Stimulated activated CD4-positive, alpha-beta T cell treated with anti-CD3 and anti-CD28 coated beads, Interleukin-2, amount 100 ng/mL, for 4 hours (primary cell): ENCODE results near the gene WDR70.
"Not testable (repeated sequence)": the region's sequence is repeated elsewhere in the genome, so short reads cannot be mapped to it uniquely, and the experiment has no call there.

Source experiments
- DNase-seq: peaks from one replicate; pipeline ENCODE4 v3.0.0-alpha.2; 2020; ENCODE audit warnings: low read depth

The WDR70 gene

DNA sequence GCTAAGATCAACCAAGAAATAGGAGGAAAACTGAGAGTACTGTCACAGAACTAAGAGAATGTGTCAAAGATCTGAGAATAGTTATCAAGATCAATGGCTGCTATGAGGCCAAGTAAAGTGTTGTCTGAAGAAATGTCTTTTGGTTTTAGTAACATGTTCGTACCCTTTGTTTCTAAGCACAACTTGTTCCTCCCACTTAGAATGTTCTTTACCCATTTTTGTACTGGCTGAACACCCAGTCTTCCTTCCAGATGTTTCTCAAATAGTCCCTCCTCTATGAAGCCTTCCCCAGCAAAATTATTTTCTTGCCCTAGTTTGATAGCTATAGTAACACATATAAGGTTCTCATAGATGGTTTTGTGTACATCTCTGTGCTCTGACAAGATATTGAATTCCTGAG lies 191.5 kb downstream of the WDR70 start:
- DNase-seq, result no peak

DNA sequence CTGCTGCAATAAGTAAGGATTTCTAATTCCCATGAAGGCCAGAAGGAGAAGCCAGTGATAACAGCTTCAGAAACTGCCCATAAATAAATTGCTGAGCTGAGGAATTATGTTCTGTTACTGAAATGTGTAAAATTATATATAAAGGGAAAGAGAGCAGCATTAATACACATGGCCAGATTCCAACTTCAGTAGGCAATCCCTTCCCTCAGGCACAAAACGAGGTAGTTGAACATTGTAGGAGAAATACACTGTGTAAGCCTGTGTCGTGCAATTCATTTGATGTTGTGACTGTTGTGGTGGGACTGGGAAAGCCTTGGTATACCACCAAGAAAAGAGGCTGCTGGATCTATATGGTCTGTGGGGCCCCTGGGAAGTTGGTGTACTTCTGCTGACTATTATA lies 192.9 kb downstream of the WDR70 start:
- DNase-seq, result no peak

DNA sequence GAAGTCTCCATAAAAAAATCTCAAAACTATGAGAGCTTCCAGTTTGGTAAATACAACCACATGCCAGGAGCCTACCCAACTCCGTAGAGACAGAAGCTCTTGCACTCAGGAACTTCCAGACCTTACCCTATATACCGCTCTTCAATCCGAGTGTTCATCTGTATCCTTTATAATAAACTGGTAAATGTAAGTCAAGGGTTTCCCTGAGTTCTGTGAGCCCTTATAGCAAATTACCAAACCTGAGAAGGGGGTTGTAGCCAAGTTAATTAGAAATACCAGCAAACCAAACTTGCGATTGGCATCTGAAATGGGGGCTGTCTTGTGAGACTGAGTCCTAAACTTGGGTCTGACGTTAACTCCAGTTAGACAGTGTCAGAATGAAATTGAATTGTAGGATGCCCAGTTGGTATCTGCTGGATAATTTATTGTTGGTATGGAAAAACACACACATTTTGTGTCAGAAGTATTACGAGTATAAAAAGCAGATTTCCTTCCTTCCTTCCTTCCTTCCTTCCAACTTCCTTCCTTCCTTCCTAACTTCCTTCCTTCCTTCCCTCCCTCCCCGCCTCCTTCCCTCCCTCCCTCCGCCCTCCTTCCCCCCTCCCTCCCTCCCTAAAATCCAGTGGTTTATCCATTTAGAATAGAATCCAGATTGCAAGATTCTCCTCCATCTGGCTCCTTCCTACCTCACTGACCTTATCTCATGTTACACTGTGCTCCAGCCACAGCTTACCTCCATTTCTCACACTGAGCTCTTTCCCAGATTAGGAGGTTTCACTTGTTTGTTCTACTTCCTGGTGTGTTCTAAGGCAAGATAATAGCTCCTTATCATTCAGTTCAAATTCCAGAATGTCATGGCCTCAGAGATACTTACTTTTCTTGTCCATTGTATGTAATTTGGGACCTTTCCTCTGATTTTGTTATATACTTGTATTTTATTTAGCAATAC lies 196.7 kb downstream of the WDR70 start:
- DNase-seq, result no peak

DNA sequence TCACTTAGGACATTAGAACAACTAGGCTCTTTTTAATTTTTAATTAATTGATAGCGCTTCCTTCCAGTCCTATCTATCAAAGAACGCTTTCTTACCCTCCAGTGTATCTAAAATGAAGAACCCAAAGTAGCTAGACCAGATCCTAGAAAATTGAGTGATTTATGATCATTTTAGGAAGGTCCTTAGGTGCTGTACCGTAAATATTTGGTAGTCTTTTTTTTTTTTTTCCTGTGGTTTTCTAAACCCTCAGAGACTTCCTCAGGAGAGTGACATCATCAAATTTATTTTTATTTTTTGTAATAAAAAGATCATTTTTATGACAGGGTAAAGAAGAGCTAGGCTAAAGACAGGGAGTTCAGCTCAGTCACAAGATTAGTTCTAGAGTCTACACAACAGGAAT lies 197.4 kb downstream of the WDR70 start:
- DNase-seq, result no peak

DNA sequence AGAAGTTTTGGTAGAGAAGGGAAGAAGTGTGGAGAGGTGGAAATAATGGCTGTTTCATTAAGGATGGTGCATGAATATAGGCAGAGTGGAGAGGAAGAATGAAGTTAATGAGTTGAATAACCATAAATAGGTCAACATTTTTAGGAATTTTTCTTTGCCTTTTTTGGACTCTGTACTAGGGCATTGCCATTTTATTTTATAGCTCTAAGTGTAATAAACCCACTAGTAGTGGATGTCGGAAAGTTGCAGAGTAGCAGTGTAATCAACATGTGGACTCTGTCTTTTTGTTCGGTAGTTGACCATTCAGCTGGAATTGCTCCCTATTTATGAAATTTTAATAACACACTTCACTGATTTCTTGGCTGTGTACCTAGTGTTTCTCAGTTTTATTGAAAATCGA lies 199.1 kb downstream of the WDR70 start:
- DNase-seq, result no peak

DNA sequence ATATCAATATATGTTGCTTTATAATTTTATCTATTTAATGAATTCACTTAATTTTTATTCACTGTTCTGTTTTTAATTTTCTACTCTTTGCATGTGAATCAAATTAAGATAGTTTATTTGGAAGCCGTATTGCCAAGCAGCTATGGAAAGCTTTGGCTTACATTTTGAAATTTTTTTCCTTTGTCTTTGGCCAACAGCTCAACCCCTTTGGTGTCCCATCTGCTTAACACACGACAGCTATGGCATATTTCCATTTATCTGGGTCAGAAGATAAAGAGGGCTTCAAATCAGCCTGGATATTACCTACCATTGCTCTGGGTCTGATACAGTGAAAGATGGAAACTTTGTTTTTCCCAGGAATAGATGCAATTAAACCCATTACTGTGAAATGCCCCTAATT lies 201.0 kb downstream of the WDR70 start:
- DNase-seq, result no peak

DNA sequence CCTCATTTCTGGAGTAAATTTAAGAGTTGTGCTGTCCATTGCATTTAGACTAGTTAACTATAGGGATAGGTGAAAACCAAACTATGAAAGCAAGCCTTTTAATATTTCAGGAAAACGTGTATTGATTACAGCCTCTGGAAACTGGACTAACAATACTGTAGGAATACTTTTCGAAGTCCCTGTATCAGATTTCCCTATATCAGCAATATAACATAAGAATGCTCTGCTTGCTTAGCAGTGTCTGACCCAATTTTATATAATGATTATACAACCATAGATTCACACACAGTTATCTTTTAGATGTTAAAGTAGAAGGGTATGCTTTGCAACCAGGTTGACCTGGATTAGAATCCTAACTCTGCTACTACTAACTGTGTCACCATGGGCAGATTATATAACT lies 203.1 kb downstream of the WDR70 start:
- DNase-seq, result no peak

DNA sequence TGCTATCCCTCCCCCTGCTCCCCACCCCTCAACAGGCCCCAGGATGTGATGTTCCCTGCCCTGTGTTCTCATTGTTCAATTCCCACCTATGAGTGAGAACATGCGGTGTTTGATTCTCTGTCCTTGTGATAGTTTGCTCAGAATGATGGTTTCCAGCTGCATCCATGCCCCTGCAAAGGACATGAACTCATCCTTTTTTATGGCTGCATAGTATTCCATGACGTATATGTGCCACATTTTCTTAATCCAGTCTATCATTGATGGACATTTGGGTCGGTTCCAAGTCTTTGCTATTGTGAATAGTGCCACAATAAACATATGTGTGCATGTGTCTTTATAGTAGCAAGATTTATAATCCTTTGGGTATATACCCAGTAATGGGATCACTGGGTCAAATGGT lies 214.2 kb downstream of the WDR70 start:
- not testable (repeated sequence) for DNase-seq

DNA sequence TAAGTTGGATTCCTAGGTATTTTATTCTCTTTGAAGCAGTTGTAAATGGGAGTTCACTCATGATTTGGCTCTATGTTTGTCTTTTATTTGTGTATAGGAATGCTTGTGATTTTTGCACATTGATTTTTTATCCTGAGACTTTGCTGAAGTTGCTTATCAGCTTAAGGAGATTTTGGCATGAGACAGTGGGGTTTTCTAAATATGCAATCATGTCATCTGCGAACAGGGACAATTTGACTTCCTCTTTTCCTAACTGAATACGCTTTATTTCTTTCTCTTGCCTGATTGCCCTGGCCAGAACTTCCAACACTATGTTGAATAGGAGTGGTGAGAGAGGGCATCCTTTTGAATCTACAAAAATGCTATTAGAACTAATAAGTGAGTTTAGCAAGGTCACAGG lies 215.7 kb downstream of the WDR70 start:
- DNase-seq, result not testable (repeated sequence)

DNA sequence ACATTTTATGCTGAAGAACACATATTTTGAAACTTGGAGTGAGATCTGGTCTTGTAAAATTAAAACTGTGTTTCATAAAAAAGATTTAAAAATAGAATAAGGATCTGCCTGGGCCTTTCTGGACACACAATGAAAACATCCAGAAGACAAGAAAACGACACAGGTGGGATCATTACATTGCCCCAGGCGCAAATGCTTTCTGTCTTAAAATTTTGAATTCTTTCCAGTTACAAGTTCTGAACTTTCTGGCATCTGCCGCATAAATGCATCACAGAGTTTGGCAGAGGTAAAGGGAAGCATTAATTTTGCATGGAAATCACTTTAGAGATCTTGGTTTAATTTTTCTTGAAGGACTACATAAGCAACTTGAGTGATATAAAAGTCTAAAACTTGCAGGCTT lies 219.6 kb downstream of the WDR70 start:
- DNase-seq, result no peak

DNA sequence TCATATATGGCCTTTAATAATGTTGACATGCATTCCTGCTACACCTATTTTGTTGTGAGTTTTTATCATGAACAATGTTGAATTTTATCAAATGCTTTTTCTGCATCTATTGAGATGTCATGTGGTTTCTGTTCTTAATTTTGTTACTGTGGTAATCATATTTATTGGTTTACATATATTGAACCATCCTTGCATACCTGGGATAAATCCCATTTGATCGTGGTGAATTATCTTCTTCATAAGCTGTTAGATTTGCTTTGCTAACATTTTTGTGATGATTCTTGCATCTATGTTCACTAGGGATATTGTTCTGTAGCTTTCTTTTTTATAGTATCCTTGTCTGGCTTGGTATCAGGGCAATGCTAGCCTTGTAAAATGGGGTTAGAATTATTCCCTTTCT lies 222.0 kb downstream of the WDR70 start:
- DNase-seq, result no peak

DNA sequence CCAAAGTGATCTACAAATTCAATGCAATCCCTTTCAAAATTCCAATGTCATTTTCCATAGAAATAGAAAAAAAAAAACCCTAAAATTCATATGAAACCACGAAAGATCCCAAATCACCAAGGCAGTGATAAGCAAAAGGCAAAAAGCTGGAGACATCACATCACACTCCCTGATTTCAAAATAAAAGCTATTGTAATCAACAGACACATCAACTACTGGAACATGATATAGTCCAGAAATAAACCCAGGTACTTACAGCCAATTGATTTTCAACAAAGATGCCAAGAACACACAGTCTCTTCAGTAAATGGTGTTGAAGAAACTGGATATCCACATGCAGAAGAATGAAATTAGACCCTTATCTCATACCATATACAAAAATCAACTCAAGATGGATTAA lies 224.0 kb downstream of the WDR70 start:
- no peak for DNase-seq

DNA sequence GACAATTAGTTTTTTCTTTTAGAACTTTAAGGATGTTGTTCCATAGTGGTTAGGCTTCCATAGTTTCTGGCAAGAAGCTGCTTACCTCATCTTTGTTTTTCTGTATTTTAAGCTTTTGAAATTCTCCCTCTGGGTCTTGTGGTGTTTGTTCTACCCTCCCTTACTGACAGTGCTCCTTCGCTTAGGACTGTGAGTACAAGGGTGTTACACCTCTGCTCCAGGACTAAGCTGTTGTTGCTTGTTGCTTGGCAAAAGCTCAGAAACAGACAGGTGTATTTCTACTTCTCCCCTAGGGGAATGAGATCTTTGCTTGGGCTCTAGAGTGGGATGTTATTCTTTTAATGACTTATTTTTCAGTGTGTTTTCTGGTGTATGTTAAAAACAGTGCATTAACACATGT lies 225.2 kb downstream of the WDR70 start:
- no peak for DNase-seq

DNA sequence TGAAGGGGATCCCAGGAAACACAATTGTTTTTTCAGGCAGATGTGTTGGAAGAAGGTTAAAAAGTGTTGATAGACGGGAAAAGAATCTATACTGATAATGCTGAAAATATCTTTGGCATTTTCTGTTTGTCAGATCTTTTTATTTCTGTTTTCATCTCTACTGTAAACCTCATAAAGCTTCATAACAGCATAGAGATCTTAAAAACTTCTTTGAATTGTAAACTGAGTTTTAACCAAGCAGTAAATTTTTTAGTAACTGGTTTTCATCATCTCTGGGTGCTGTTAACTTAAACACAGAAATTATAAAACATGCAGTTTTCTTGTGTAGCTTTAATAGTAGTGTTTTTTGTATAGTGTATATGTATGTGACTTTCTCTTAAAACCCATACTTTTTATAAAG lies 227.0 kb downstream of the WDR70 start:
- no peak for DNase-seq

DNA sequence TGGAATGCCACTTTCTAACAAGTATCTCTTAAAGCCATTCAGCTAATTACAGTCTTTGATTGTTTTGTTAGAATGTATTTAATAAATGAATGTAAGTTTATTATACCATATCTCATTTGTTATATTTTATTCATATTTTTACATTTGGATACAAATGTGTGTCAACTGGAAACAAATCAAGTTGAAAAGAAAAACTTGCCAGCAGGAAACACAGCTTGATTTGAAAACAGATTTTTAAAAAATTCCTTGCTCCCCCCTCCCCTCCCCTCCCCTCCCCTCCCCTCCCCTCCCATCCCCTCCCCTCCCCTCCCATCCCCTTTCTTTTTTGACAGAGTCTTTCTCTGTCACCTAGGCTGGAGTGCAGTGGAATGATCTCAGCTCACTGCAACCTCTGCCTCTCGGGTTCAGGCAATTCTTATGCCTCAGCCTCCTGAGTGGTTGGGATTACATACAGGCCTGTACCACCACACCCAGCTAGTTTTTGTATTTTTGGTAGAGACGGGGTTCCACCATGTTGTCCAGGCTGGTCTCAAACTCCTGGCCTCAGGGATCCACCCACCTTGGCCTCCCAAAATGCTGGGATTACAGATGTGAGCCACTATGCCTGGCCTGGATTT lies 227.6 kb downstream of the WDR70 start:
- no peak for DNase-seq

DNA sequence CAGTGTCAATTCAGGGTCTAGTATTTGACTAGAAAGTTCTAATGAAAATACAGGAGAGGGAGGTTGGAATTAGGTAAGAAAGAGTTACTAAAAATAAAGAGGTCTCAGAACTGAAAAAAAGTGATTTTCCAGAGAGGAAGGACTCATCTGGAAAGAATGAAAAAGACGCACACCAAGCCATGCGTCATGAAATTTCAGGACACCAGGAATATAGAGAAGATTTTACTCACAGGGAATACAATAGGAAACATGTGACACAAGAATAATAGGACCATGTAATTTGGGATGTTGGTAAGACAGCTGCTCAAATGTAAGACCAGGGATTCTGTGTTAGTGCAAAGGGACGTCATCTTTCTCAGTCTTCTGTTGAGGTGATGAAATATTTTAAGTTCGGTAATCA lies 236.1 kb downstream of the WDR70 start:
- DNase-seq, result no peak

DNA sequence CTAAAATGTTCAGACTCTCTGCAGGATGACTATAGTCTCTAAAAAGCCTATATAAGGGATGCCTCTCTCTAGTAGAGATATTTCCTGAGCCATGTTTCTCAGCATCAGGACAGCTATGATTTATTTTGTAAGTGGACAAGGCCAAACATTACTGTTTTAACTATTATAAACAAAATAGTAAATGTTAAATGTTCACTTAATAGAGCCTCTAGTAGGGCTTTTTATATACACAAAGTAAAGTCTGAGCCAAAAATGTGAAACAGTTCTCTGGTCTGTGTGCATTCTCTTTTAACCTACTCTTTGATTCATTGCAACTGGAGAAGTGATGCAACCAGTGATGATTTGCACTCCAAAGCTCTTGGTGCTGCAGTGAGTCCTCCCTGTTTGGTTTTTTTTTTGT lies 240.2 kb downstream of the WDR70 start:
- DNase-seq, result no peak

DNA sequence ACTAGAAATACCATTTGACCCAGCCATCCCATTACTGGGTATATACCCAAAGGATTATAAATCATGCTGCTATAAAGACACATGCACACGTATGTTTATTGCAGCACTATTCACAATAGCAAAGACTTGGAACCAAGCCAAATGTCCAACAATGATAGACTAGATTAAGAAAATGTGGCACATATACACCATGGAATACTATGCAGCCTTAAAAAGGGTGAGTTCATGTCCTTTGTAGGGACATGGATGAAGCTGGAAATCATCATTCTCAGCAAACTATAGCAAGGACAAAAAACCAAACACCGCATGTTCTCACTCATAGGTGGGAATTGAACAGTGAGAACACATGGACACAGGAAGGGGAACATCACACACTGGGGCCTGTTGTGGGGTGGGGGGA lies 243.2 kb downstream of the WDR70 start:
- not testable (repeated sequence) for DNase-seq

DNA sequence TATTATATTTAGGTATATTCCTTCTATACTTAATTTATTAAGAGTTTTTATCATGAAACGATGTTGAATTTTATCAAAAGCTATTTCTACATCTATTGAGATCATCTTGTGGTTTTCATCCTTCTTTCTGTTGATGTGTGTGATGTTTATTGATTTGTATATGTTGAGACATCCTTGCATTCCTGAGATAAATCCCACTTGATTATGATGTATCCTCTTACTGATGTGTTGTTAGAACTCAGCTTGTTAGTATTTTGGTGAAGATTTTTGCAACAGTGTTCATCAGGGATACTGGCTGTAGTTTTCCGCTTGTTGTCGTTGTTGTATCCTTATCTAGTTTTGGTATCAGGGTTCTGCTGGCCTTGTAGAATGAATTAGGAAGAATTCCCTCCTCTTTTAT lies 247.1 kb downstream of the WDR70 start:
- DNase-seq, result no peak

DNA sequence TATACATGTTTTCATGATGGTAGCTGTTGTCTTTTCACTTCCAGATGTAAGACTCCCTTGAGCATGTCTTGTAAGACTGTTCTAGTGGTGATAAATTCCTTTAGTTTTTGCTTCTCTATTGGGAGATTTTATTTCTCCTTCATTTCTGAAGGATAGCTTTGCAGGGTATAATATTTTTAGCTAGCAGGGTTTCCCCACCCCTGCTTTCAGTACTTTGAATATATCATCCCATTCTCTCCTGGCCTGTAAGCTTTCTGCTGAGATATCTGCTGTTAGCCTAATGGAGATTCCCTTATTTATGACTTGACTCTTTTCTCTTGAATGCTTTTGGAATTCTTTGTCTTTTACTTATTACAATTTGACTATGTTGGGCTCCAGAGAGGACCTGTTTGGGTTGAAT lies 249.8 kb downstream of the WDR70 start:
- DNase-seq, result no peak

DNA sequence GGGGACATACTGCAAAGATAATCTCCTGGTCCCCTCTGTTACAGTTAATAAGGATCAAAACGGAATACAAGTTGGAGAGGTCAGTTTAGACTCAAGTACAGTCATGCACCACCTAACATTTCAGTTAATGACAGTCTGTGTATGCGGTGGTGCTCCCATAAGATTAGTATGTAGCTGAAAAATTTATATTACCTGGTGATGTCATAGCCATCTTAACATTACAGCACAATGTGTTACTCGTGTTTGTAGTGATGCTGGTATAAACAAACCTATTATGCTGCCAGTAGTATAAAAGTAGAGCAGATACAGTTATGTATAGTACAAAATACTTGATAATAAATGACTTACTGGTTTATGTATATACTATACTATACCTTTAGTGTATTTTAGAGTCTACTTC lies 252.8 kb downstream of the WDR70 start:
- DNase-seq, result no peak

DNA sequence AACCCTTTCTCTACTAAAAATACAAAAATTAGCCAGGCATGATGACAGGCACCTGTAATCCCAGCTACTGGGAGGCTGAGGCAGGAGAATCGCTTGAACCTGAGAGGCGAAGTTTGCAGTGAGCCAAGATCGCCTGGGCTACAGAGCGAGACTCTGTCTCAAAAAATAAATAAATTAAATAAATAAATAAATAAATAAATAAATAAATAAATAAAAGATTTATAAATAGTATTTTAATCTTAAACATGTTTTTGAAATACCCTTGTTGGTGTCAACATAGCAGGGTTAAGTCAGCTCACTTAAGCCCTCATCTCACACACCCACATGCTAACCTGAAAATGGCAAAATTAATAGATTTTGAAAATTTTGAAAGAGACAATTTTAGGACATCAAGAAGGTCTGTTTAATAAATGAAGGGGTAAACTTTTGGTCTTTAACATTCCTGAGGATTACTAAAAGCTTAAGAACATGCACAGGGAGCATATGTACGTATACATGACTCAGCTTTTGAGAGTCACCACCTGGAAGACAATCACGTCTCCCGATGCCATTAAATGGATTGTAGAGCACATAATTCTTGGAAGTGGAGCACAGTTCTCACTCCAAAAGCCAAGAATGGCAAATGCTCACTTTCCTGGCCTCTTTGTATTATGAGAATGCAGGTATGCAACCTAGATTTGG lies 258.2 kb downstream of the WDR70 start:
- DNase-seq, result no peak

DNA sequence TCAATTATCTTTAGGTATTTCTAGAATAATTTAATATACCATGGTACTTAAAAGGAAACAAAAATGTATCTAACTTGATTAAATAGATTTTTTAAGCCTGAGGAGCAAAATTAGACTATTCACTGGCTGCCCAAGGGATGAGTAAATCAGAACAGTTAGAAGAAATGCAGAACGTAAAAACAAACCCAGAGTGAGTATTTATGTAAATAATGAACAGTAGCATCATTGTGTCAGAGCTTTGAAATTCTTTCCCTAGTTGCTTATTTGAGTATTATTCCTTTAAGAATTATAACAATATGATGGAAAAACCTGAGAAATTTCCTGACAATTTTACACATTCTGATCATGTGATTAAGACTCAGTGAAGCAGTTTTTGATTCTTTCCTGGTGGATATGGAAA lies 259.8 kb downstream of the WDR70 start:
- no peak for DNase-seq
